Skin of body (tissue), 2 donors: Measurements from ENCODE around the gene GID8. TPM values are rescaled to one million over a fixed set of nuclear protein-coding genes. Genes with fewer than 3 reads are reported as not detected.

Experiments
- DNase-seq: peaks from one replicate; lab custom pipeline; 2025; lab: John Stamatoyannopoulos, UW
- total RNA-seq: library from RNA; depleted of rRNA; stranded (reverse); fragments of >200 nt; gene quantifications from one replicate; pipeline ENCODE4 v1.2.3, GENCODE V29; 2014

Gene GID8
- total RNA-seq, 1 donor from 2014 or later: 41.8 TPM

DNA sequence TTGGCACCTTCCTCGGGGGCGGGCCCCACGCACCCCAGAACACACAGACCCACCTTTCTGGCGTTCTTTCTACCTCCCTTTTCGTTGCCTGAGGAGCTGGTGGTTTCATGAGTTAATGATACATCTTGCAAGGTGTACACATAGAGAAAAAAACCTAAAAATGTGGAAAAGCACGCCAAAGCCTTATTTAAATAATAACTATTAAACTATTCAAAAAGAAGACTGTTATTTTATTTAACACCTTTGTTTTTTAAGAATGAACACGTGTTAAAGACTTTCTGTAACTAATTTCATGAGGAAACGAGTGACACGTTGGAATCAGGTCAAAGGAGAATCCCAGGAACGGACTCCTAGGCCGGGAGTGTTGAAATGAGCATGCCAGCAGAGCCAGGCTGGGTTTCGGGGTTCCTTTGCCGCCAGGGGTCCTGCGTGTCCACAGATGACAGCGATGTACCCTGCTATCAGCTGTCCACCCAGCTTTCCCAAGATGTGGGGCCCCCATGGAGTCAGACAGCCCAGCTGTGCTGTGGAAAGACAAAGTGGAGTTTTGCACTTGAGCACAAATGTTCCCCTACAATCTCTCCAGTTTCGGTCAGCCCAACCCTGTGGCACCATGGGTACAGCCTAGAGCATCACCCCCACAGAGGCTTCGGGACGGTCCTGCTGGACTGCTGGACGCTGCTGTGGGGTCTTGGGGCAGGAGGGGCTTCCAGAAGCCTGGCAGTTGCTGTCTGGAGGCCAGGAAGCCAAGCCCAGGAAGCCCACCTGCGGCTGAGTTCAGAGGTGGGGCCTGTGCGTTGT is 30.6 kb downstream of the GID8 start:
- DNase-seq: no peak

DNA sequence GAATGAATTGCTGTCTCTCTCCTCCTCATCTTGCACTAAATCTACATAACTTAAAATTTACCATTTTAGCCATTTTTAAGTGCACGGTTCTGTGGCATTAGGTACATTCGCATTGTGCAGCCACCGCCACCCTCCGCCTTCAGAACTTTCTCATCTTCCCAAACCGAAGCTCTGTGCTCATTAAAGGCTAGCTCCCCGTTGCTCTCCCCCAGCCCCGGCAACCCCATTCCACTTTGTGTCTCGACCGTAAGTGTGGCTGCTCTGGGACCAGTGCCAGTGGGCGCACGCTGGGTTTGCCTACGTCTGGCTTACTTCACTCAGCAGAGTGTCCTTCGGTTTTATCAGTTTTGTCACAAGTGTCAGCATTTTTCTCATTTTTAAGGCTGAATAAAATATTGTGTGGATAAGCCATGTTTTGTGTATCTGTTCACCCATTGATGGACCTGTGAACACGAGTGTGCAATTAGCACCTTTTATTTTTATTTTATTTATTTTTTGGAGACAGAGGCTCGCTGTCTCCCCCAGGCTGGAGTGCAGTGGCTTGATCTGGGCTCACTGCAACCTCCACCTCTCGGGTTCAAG is 31.3 kb downstream of the GID8 start:
- DNase-seq: no peak

DNA sequence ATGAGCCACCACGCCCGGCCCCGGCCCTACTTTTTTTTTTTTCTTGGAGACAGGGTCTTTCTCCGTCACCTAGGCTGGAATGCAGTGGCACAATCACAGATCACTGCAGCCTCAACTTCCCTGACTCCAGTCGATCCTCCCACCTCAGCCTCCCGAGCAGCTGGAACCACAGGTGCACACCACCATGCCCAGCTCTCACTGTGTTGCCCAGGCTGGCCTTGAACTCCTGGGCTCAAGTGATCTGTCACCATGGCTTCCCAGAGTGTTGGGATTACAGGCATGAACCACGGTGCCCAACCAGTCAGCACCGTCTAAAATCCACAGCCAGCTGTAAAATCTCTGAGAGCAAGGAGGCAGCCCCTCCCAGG is 32.0 kb downstream of the GID8 start:
- DNase-seq: no peak

DNA sequence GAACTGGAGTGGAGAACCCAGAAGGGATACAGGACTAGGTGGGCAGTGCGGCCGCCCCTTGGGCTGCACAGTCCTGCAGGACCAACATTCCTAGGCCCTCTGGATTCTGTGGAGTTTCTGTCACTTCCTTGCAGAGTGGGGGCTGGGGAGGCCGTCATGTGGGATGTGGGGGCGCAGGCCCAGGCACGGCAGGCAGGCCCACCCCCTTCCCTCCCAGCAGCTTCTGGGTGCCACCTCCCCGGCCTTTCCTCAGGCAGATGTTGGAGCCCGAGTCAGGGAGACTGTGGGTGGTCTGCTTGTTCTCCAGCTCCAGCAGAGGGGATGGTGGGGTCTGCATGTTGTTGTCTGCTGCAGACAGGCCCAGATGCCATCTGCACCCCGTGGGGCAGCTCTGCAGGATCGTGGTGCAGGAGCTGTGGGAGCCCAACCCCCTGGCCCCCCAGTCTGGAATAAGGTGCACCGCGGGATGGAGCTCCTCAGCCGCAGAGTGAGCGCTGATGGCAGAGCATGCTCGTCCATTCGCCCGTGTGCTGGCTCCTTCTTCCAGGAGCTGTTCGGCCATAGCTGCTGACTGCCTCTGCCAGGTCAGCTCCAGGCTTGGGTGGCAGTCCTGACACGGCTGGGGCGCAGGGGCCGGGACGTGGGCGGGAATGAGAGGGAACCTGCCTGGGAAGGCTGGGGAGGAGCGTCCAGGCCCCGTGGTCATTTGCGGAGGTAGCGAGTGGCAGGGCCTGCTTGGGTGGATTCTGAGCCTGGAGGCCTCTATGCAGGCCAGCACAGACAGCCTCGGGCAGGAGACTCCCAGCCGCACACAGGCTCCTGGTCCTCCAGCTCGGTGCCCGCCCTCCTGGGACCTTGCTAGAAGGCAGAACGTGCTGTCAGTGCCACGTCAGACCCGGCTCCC is 32.6 kb downstream of the GID8 start:
- no peak for DNase-seq

DNA sequence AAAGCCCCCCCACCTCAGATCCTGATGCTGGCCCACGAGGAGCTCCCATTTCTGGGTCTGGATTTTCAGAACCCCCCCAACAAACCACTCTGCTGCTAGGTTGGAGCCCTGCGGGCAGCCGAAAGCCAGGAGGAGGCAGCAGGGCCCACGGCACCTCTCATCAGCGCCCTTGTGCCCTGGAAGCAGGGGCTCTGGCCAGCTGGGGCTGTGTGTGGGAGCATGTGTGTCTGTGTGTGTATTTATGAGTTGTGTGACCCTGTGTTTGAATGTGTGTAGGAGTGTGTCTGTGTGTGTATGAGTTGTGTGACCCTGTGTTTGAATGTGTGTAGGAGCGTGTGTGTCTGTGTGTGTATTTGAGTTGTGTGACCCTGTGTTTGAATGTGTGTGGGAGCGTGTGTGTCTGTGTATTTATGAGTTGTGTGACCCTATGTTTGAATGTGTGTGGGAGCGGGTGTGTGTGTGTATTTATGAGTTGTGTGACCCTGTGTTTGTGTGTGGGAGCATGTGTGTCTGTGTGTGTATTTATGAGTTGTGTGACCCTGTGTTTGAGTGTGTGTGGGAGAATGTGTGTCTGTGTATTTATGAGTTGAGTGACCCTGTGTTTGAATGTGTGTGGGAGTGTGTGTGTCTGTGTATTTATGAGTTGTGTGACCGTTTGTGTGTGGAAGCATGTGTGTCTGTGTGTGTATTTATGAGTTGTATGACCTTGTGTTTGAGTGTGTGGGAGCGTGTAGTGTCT is 33.4 kb downstream of the GID8 start:
- no peak for DNase-seq

DNA sequence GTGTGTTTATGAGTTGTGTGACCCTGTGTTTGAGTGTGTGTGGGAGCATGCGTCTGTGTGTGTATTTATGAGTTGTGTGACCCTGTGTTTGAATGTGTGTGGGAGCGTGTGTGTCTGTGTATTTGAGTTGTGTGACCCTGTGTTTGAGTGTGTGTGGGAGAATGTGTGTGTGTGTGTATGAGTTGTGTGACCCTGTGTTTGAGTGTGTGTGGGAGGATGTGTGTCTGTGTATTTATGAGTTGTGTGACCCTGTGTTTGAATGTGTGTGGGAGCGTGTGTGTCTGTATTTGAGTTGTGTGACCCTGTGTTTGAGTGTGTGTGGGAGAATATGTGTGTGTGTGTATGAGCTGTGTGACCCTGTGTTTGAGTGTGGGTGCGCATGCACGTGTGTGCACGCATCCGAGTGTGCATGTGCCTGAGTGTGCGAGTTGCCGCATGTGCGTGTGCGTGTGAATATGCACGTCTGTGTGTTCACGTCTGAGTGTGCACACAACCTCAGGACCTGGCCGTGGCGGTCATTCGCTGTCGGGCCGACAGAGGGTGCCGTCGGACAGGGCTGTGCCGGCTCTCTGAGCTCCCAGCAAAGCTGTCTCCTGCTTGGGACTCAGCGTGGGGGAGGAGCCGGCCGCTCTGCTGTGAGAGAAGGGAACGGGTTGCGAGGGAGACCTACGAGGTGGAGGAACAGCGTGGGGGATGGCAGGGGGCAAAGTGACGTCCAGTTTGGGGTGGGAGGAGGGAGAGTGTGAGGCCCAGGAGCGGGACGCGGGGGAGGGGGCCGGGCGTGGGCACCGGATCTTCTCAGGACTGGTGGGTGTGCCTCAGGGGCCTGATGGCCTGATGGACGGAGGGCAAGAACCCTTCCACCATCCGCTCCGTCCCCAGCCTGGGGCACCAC is 34.2 kb downstream of the GID8 start:
- DNase-seq: peak; percentile 51

DNA sequence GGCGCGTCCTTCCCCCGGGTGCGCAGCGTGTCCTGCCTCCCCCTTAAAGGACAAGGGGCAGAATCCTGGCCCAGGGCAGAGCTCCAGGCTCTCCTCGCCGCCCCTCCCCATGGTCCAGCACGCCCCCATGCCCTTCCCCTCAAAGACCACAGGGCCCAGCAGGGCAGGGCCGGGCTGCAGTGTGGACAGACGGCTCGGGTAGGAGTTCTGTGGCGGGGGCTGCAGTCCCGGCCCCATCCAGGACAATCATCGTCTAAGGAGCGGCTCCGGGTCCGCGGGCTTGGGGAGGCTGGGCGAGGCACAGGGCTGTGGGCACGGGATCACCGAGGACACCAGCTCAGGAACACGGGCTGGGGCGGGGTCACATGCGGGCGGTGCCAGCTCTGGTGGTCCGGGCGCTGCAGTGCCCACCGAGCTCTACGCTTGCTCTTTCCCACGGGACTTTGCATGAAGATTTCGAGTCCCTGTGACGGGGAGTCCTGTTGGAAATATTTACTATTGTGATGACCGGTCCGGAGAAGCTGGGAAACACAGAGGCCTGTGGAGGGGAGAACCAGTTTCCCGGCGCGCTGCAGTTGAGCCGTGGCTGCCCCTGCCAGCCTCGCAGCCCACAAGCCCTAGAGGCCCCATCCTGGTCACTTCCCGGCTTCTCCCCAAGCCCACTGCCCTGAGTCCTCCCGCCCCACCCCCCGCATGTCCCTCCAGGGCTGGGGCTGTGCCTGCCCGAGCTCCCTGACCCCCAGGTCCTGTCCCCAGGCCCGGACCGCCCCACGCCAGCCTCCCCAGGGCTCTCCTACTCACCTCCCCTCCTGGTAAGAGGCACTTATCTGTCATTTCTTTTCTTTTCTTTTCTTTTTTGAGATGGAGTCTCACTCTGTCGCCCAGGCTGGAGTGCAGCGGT is 35.1 kb downstream of the GID8 start:
- no peak for DNase-seq

DNA sequence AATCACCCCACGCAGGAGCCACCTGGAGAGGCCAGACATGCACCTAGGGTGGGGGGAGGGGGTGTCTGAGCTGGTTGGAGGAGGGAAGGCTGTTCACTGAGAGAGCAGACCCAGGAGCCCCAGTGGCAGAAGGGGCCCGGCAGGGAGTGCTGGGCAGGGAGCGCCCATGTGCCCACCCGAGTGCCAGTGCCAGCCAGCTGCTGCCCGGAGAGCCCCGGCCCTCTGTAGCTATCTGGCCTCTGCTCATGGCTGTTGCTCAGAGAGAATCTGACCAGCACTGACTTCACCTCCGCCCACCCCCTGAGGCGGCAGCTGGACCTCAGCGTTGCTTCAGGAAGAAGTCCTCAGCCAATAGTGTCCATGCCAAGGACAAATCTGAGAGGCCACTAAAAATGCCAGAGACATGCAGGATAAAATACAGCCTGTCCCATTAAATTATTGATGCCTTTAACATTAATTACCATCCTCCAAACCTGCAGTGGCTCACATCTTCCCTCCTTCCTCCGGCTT is 37.4 kb downstream of the GID8 start:
- DNase-seq: no peak

DNA sequence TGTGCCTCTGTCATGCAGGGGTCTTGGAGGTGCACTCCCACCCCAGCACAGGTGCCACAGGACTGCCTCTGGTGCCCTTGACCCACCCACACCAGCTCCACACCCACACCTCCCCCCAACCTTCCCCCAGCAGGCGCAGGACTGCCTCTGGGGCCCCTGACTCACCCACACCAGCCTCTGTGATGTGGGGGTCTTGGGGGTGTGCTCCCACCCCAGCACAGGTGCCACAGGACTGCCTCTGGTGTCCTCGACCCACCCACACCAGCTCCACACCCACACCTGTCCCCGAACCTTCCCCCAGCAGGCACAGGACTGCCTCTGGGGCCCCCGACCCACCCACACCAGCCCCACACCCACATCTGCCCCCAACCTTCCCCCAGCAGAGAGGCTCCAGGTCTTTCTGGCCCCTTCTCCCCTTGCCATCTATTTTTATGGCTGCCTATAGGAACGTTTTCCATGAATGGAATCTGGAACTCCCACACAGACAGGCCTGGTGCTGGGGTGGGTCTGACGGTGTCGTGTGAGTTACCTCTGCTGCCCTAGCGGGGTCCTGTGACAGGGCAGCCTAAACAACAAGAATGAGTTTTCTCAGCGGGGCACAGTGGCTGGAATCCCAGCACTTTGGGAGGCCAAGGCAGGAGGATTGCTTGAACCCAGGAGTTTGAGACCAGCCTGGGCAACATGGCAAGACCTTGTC is 38.0 kb downstream of the GID8 start:
- DNase-seq: no peak

DNA sequence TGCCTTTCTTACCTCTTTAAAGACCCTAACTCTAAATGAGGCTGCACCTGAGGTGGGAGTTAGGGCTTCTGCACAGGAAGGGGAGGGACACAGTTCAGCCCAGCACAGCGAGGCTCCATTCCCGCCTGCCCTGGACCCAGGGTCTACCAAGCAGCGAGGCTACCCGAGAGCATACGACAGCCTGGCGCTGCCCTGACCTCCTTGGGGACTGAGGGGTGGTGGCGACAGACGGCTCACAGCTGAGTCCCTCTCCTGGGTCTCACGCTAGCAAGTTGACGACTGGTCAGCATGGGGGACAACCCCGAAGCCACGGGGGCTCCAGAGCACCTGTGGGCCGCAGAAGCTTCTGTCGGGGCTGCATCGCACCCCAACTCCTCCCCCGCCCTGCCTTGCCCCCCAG is 38.9 kb downstream of the GID8 start:
- DNase-seq: no peak

DNA sequence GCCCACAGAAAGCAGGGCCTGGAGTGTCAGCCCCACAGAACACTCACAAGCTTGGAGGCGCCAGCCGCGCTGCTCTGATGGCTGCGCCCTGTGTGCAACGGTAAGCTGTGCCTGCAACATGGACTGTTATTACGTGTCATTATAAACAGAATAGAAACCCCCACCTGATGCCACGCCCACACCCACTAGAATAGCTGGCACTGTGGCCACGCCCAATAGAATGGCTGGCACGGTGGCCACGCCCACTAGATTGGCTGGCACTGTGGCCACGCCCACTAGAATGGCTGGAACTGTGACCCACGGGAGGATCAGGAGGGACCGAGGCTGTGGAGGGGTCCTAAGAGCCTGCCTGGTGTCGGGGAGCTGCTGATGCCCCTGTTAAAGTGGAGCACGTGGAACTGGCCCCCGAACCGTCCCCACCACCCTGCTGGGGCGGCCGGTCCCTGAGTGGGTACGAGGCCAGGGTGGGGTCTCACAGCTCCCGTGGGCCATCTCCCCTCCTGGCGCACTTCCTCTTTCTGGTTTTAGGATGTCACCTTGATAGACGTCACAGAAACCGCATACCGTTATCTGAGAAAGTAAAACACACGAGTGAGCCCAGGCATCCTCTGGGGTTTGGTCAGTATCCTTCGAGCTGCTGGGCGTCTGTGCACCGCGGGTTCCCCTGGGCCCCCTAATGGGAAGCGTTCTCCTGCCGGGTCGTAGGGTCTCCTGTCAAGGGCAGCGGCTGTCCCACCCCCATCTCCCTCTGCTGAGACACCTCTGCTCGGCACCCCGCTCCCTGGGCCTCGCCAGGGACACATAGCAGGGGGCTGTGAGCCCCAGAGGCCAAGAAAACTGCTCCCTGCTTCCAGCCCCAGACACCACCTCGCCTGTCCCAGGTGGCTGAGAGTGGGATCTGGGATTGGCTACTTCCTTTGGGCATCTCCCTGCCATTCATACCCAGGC is 39.9 kb downstream of the GID8 start:
- no peak for DNase-seq

DNA sequence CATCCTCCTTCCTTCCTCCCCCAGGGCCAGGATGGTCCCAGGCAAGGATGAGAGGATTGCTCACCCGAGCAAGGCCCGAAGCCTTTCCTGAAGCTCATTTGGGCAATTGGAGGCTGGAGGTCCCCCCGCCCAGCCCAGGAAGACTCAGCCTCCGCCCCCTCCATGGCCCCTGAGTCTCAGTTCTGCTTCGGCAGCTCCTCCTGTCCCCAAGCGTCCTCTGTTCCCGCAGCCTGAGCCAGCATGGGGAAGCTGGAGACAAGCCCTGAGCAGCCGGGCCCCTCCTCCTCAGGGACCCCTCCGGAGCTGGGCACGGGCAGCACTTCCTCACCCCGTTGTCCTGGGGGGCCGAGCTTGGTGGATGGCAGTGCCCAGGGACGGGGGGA is 40.6 kb downstream of the GID8 start:
- DNase-seq: no peak

DNA sequence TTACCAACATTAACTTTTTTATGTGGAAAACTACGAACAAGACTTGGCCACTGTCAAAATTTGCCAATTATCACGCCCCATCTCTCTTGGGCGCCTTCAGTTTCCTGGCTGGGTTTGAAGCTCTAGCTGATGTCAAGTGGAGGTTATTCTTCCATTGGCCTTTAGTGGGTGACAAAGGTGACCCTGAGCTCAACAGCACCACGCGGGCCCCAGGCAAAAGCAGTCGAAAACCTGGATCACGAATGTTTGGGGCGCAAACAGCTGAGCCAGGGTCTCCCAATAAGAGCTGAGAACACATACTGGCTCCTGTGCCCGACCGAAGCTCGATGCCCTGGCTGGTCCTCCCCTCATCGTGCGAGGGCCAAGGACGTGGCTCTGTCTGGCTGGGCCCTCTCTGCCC is 41.4 kb downstream of the GID8 start:
- no peak for DNase-seq

DNA sequence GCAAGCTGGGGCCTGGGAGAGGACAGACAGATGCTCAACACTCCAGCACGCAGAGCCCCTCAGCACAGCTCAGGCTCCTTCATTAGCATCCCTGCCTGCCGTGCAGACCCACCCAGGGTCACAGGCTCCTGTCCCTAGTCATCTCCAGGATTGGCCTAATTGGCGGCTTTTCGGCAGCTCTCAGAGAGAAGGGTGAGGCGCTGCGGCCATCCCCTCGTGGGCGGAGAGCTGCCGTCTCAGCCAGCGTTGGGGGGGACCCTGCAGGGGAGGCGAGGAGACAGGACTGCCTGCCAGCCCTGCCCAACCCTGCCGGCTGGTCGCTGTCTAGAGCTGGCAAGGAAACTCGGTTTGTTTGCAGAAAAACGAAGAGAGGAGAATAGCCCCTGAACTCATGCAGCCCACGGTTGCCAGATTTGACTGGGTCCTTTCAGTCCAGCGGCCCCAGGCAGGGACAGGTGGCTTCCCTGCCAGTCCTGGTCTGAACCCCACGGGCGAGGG is 42.0 kb downstream of the GID8 start:
- DNase-seq: no peak

DNA sequence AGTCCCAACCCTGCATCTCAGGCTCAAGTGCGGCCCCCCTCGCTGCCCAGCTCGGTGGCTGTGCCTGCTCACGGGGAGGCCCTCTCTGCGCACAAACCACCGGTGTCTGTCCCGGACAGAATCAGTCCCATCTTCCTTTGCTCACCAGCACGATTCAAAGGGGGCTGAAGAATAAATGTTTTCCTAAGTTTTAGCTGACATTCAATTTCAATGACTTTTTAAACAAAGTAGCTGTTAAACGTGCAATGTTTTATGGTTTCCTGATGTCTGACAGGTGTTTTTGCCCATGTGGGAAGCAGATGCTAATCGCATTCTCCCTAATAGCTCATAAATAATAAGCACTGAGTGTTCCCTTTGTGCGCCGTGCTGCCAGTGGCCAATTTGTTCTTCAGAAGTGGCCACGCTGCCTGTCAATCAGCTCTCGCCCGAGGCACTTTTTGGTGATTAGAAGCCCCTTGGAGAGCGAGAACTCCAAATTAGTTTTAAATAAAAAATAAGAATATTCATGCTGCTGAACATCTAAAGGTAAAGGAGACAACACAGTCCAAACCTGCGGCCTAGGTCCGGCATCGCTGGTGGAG is 42.5 kb downstream of the GID8 start:
- DNase-seq: no peak

DNA sequence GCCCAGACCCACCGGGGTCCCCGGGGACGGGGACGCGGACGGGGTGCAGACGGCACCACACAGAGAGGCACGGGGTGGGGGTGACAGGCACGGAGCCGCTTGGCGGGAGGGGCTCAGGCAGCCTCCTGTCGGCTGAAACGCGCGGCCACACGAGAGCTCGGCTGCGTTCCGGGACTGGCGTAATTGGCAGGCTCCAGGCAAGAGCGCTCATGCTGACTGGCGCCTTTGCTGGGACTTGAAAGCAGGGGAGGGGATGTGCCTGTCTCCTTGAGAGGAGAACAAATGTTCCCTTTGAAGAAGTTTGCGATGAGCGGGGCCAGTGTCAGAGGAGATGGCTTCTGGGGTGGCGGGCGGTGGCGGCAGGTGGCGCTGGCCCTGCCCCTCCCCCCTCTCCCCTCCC is 43.0 kb downstream of the GID8 start:
- DNase-seq: no peak
